ENCODE data around the gene ABCA8. TPM values are rescaled to one million over a fixed set of nuclear protein-coding genes. Genes with fewer than 3 reads are reported as not detected.

ABCA8 gene
- total and polyA plus RNA-seq, 2 of the 8 experiments (the other 6 are each of a cell fraction or from before 2014, with no cell fraction given), result not detected

GRCh38 chr17:68834328-68834836 lies 120.8 kb downstream of the ABCA8 start:
- Histone ChIP-seq H3K9ac (replicated peaks in 1 of 4; ENCODE audit: extremely low read depth in 1 of 4, low read depth in 3 of 4, low read length in 3 of 4) (no peak overlapping the region), H3K4me2 (ENCODE audit: insufficient read depth in 1 of 2, low read depth in 2 of 2, low read length in 2 of 2) (no peak overlapping the region), H2BK5ac (ENCODE audit: low read depth, low read length) (no peak overlapping the region), H3K4me3 (ENCODE audit: extremely low read depth in 1 of 4, insufficient read depth in 2 of 4, low read depth in 3 of 4, low read length in 4 of 4) (no peak overlapping the region), H3K27me3 (replicated peaks in 1 of 4; ENCODE audit: control insufficient read depth in 3 of 4, extremely low read depth in 1 of 4, insufficient read depth in 3 of 4, low read length in 3 of 4) (no peaks in the 10 kb centered on the region), H3K4me1 (replicated peaks in 1 of 4; ENCODE audit: control insufficient read depth in 3 of 4, insufficient read depth in 4 of 4, low read length in 3 of 4) (no peaks in the 10 kb centered on the region), H4K91ac (replicated peaks; ENCODE audit: insufficient read length, low read length) (no peak overlapping the region), H3K79me1 (ENCODE audit: low read depth, low read length) (no peaks in the 10 kb centered on the region), H3K18ac (ENCODE audit: extremely low read depth, low read length) (no peak overlapping the region), H3K36me3 (ENCODE audit: control insufficient read depth in 2 of 4, insufficient read depth in 4 of 4, low read length in 3 of 4) (no peaks in the 10 kb centered on the region), H3K9me3 (ENCODE audit: insufficient read depth in 2 of 2, low read depth in 1 of 2, low read length in 1 of 2) (no peaks in the 10 kb centered on the region), H2BK20ac (ENCODE audit: low read length) (no peak overlapping the region), H3K23ac (ENCODE audit: insufficient read length) (no peak overlapping the region), H4K8ac (ENCODE audit: extremely low read depth, insufficient read depth, low read length) (no peak overlapping the region), H2BK12ac (ENCODE audit: low read depth, low read length) (no peak overlapping the region), H2AFZ (ENCODE audit: low read length) (no peak overlapping the region), H2BK15ac (ENCODE audit: low read length) (no peak overlapping the region), H2AK5ac (ENCODE audit: low read depth, low read length) (no peak overlapping the region), H3K79me2 (ENCODE audit: control insufficient read depth in 1 of 2, insufficient read depth in 2 of 2, low read length in 2 of 2) (no peaks in the 10 kb centered on the region), H3K14ac (ENCODE audit: insufficient read length) (no peak overlapping the region), H3K4ac (replicated peaks; ENCODE audit: insufficient read length, low read depth, low read length) (no peak overlapping the region), H3K27ac (ENCODE audit: low read depth, low read length) (no peak overlapping the region), H4K20me1 (replicated peaks in 1 of 2; ENCODE audit: control insufficient read depth in 1 of 2, insufficient read depth in 2 of 2, low read length in 2 of 2) (no peaks in the 10 kb centered on the region), H4K5ac (ENCODE audit: insufficient read length, low read depth, low read length) (no peak overlapping the region), H2BK120ac (replicated peaks; ENCODE audit: low read depth, low read length) (no peak overlapping the region), H3K23me2 (ENCODE audit: low read depth, low read length) (no peaks in the 10 kb centered on the region), H3K56ac (replicated peaks; ENCODE audit: insufficient read length, low read depth, low read length) (no peak overlapping the region)
- DNase-seq (ENCODE audit: low read depth in 1 of 2, low spot score in 2 of 2) (no peak), FAIRE-seq (no peak)
- POLR2A ChIA-PET (ENCODE audit: partially characterized antibody), result no interaction called here
- WGBS, 2 experiments (ENCODE audit: extremely low coverage in 1 of 2, insufficient coverage in 1 of 2, insufficient read length in 1 of 2, insufficient replicate concordance in 2 of 2, low coverage in 1 of 2, low lambda C conversion rate in 2 of 2, missing lambda C conversion rate in 1 of 2), result 90% methylated on average over 2 of the region's 2 CpGs; no CpG with 5 or more reads in 1 of the 2 experiments
- CTCF ChIA-PET (ENCODE audit: partially characterized antibody), result interaction anchor here (1.0 kb wide), 1 partner anchor 62 kb away, joined by 3 read pairs; no protein-coding TSS in a partner anchor
- TF ChIP-seq SP4 (IDR thresholded peaks at IDR 0.05; ENCODE audit: low read length), result no peak
- TF ChIP-seq POLR2AphosphoS5 (IDR thresholded peaks at IDR 0.05; ENCODE audit: low read depth, low read length), result no peak
